Immature natural killer cell (primary cell): Measurements from ENCODE around the gene HEPHL1. TPM values are rescaled to one million over a fixed set of nuclear protein-coding genes. Genes with fewer than 3 reads are reported as not detected.

Experiments used
- DNase-seq, 3 donors: peaks; one replicate each; pipeline ENCODE4 v3.0.0; 2022; ENCODE audit warnings: mixed read lengths in 1 of 3
- H3K27ac Mint-ChIP-seq, 6 donors: one replicate each; pipeline ENCODE4 v1.8.0; 2020; ENCODE audit warnings: mixed read lengths in 6 of 6, mild to moderate bottlenecking in 5 of 6, inconsistent platforms in 4 of 6, moderate library complexity in 3 of 6
- H3K27me3 Mint-ChIP-seq, 3 donors: one replicate each; pipeline ENCODE4 v1.8.0; 2020 to 2021; ENCODE audit warnings: low read depth in 3 of 3, mild to moderate bottlenecking in 3 of 3, mixed read lengths in 3 of 3, moderate library complexity in 3 of 3, inconsistent platforms in 1 of 3
- H3K36me3 Mint-ChIP-seq, 3 donors: one replicate each; pipeline ENCODE4 v1.8.0; 2020; ENCODE audit warnings: mixed read lengths in 3 of 3, inconsistent platforms in 2 of 3, mild to moderate bottlenecking in 2 of 3
- H3K4me1 Mint-ChIP-seq, 2 donors: one replicate each; pipeline ENCODE4 v1.8.0; 2020; ENCODE audit warnings: inconsistent platforms in 2 of 2, mild to moderate bottlenecking in 2 of 2, mixed read lengths in 2 of 2, moderate library complexity in 1 of 2
- H3K4me3 Mint-ChIP-seq, 5 donors: one replicate each; pipeline ENCODE4 v1.8.0; 2020; ENCODE audit warnings: mild to moderate bottlenecking in 5 of 5, mixed read lengths in 5 of 5, inconsistent platforms in 3 of 5, moderate library complexity in 3 of 5
- H3K9me3 Mint-ChIP-seq, 6 donors: one replicate each; pipeline ENCODE4 v1.8.0; 2020; ENCODE audit warnings: mild to moderate bottlenecking in 6 of 6, mixed read lengths in 6 of 6, inconsistent platforms in 4 of 6, moderate library complexity in 3 of 6
- polyA plus RNA-seq, 3 donors: library from polyadenylated mRNA; unstranded; fragments of 300-500 nt; fragmentation: Illumina TruSeq; gene quantifications; one replicate each; pipeline ENCODE4 v1.2.3, GENCODE V29; 2021

The HEPHL1 gene
- polyA plus RNA-seq, 3 donors from 2014 or later: not detected

DNA sequence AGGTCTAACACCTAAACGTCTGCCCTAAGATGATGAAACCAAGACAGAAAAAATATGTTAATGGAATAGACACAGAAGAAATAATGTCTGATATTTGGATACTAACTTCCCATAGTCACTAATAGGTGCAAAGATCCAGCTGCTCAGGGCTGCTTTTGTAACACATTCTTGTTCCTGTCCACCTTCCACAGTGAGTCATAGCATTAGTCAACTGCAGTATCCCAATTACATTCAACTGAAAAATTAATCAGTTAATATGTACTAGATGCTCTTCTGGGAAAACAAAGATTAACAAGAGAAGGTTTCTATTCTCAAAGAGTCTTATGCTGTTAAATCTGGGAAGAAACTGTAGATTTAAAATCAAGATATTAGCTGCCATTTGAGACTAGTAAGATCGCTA is 47.6 kb downstream of the HEPHL1 start:
- Mint-ChIP-seq H3K27ac (no peak overlapping the region), H3K9me3 (peaks cover 0 to 5% (median 0%) of the 10 kb centered on the region in 6 donors), H3K4me3 (no peak overlapping the region), H3K36me3 (no peaks in the 10 kb centered on the region), H3K27me3 (peaks cover 0 to 9% (median 3%) of the 10 kb centered on the region in 3 donors), H3K4me1 (no peaks in the 10 kb centered on the region)
- no peak for DNase-seq

DNA sequence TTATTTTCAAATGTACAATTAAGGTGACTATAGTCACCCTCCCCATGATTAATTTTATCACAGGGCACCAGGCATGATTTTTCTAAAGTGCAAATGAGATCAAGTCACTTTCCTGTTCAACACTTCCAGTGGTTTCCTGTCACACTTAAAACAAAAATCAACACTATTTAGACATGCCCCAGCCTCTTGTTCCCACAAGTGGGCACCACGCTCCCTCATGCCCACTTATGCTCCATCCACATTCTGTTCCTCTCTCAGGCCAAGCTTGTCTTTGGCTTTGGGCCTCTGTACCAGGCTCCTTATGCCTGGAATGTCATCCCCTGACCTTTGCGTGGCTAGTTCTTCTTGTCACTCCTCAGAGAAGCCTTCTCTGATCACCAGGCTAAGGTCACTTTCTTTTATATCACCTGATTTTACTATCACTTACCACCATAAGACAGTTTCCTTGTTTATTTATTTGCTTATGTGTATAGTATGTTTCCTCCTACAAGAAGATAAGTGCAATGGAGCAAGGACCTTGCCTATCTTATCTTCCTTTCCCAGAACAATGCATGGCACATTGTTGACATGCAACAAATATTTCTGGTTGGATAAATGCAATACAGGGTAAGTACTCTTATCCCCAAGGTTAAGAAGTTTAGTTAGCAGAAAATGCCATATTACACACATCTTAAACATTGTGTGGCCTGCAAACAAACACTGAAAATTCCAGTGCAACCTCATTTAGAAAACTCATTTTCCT is 56.6 kb downstream of the HEPHL1 start:
- Mint-ChIP-seq H3K4me1 (peaks cover 4 to 6% of the 10 kb centered on the region in 2 donors), H3K27me3 (peaks cover 0 to 3% (median 2%) of the 10 kb centered on the region in 3 donors), H3K36me3 (no peaks in the 10 kb centered on the region), H3K27ac (no peak overlapping the region), H3K4me3 (no peak overlapping the region), H3K9me3 (peaks cover 0 to 1% (median 0%) of the 10 kb centered on the region in 6 donors)
- no peak for DNase-seq

DNA sequence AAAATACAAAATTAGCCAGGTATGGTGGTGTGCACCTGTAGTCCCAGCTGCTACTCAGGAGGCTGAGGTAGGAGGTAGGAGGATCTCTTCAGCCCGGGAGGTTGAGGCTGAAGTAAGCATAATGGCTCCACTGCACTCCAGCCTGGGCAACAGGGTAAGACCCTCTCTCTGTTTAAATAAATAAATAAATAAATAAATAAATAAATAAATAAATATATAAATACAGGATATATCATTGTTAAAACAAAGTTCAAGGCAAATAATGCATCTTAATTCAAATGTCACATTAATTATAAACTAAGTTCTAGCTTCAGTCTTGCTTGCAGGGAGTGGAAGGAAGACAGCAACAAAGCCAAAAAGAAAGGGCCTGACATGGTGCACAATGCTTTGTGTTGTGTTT is 63.0 kb downstream of the HEPHL1 start:
- Mint-ChIP-seq H3K27me3 (peaks cover 0 to 5% (median 2%) of the 10 kb centered on the region in 3 donors), H3K27ac (no peak overlapping the region), H3K4me3 (no peak overlapping the region), H3K9me3 (no peaks in the 10 kb centered on the region), H3K36me3 (no peaks in the 10 kb centered on the region), H3K4me1 (no peaks in the 10 kb centered on the region)
- DNase-seq: no peak

DNA sequence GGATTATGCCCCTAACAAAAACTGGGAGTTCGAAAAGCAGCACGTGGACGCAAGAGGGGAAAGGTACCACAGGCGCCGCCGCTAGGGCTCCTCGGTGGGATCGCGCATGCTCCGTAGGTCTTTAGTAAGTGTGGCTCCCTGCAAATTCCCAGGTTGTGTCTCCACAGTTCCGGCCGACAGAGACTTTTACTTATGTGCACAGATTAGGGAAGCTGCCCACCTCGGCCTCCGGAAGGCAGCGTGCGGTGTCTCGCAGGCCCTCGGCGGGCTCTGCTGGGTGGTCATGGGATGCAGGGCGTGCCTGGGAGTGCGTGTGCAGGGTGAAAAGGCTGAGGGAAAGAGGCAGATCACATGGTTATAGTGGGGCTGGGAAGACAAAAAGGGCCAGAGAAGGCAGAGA is 67.8 kb downstream of the HEPHL1 start:
- no peak overlapping the region for H3K27ac Mint-ChIP-seq
- H3K9me3 Mint-ChIP-seq: peaks cover 0 to 6% (median 0%) of the 10 kb centered on the region in 6 donors
- DNase-seq: no peak
- H3K4me1 Mint-ChIP-seq: no peaks in the 10 kb centered on the region
- peaks cover 0 to 2% (median 0%) of the 10 kb centered on the region in 3 donors for H3K27me3 Mint-ChIP-seq
- H3K36me3 Mint-ChIP-seq: no peaks in the 10 kb centered on the region
- H3K4me3 Mint-ChIP-seq: peak overlapping the region in 1 of 5 donors; percentile 28

DNA sequence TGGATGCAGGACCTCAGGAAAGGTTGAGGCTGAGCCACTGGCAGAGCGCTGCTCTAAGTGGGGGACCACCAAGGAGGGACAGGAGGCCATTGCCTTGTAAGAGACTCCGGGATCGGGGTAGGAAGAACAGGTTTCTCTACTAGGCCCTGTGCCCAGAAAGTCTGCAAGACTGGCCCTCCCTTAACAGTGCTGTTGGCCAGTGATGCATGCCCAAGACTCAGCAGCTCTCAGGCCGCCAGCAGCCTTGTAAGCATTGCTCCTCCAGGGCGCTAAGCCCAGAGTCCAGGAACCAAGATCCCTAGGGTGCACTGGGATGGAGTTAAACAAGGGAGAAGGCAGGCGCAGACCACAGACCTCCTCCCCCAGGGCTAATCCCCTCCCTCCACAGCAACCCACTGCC is 68.2 kb downstream of the HEPHL1 start:
- Mint-ChIP-seq H3K4me1 (no peaks in the 10 kb centered on the region), H3K4me3 (no peak overlapping the region), H3K9me3 (peaks cover 0 to 6% (median under 1%) of the 10 kb centered on the region in 6 donors), H3K27me3 (peaks cover 0 to 2% (median 2%) of the 10 kb centered on the region in 3 donors), H3K27ac (no peak overlapping the region), H3K36me3 (no peaks in the 10 kb centered on the region)
- no peak for DNase-seq

DNA sequence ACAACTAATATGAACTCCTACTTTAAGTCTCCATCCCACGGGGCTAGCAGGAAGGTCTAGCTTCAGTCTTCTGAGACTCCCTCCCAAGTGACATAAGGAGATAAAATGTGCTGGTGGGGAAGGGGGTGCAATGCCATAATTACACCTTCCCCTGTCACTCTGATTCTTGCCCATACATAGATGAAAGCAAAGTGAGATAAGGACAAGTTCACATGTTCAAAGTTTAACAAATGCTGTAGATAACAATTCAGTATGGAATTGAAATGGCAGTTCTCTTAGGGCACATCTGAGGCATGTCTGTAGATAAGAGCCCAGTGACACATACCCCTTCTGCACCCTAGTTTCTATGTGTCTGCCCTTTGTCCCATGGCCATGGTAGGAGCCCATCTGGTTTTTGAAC is 69.2 kb downstream of the HEPHL1 start:
- no peak overlapping the region for H3K27ac Mint-ChIP-seq
- H3K27me3 Mint-ChIP-seq: peaks cover 0 to 2% (median 2%) of the 10 kb centered on the region in 3 donors
- H3K4me3 Mint-ChIP-seq: no peak overlapping the region
- H3K9me3 Mint-ChIP-seq: peaks cover 0 to 15% (median under 1%) of the 10 kb centered on the region in 6 donors
- no peak for DNase-seq
- no peaks in the 10 kb centered on the region for H3K4me1 Mint-ChIP-seq
- no peaks in the 10 kb centered on the region for H3K36me3 Mint-ChIP-seq

DNA sequence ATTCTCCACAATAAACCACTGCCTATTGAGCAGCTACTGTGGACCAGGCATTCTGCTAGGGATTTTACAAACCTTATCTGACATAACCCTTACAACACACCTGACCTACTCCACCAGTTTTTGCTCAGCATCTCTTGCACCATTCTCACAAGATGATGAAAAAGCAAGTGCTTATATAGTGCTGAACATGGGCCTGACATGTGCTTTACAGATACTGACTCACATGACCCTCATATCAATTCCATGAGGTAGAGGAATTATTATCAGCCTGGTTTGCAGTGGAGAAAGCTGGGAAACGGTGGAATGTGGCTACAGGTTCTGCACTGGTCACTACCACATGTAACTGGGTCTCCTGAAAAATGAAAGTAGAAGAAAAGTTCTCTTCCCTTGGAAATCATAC is 69.9 kb downstream of the HEPHL1 start:
- H3K4me1 Mint-ChIP-seq: no peaks in the 10 kb centered on the region
- peaks cover 0 to 17% (median under 1%) of the 10 kb centered on the region in 6 donors for H3K9me3 Mint-ChIP-seq
- H3K27me3 Mint-ChIP-seq: peaks cover 0 to 2% (median 2%) of the 10 kb centered on the region in 3 donors
- H3K4me3 Mint-ChIP-seq: no peak overlapping the region
- no peak for DNase-seq
- no peak overlapping the region for H3K27ac Mint-ChIP-seq
- H3K36me3 Mint-ChIP-seq: no peaks in the 10 kb centered on the region

DNA sequence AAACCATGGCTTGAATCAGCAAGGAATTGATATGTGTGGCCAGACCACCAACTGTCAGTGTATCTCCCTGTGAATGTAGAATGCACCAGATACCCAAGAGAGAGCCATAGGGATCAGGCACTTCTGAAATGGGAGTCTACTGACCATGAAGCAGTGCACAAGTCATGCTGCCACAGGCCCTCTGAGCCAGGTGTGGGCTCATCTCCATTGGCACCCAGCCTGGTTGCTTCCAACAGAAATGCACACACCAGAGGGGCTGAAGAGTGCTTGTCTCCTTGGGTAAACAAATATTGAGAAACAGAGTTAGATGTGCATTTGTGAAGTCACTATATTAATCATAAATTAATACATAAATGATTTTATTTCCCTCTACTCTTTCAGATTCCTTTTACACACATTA is 79.1 kb downstream of the HEPHL1 start:
- Mint-ChIP-seq H3K36me3 (peaks cover 0 to 8% (median 0%) of the 10 kb centered on the region in 3 donors), H3K9me3 (peaks cover 0 to 23% (median 11%) of the 10 kb centered on the region in 6 donors), H3K27me3 (peaks cover 0 to 5% (median 2%) of the 10 kb centered on the region in 3 donors), H3K4me3 (no peak overlapping the region), H3K27ac (no peak overlapping the region), H3K4me1 (no peaks in the 10 kb centered on the region)
- no peak for DNase-seq

DNA sequence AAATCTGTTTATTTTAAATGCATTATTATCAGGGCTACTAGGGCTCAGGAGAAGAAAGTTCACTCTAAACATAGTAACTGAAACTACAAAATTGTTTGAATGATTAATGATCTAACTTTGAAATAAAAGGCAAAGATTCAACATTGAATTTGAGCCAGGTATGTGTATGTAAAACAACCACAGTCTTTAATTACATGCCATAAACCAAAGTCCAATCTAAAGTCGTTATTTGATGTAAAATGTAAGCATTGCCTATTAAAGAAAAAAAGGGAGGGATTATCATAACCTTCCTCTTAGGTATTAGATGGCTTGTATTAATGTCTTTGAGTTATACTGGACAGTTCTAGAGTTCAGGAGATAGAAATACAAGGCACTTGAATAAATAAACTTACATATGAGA is 82.3 kb downstream of the HEPHL1 start:
- peaks cover 0 to 2% (median 2%) of the 10 kb centered on the region in 3 donors for H3K27me3 Mint-ChIP-seq
- H3K4me3 Mint-ChIP-seq: no peak overlapping the region
- H3K36me3 Mint-ChIP-seq: peaks cover 0 to 8% (median 0%) of the 10 kb centered on the region in 3 donors
- no peaks in the 10 kb centered on the region for H3K4me1 Mint-ChIP-seq
- H3K27ac Mint-ChIP-seq: no peak overlapping the region
- H3K9me3 Mint-ChIP-seq: peaks cover 0 to 11% (median 1%) of the 10 kb centered on the region in 6 donors
- DNase-seq: no peak

DNA sequence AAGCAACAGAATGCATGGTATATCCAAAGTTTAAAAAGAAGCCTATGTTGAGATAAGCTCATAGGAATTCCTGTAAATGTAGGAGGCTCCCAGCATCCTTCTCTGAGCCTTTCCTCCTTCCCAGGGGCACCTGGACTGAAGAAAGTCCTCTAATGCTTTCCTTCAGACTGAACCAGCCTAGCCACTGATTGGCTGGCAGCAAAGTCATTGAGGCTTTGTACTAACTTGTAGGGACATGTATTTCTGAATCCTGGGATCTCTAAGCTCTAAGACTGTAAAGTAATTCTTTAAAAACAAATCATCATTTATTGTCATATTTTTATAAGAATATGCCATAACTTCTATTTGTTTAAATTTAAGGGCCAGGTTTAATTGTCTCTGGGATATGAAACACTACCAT is 83.6 kb downstream of the HEPHL1 start:
- Mint-ChIP-seq H3K9me3 (peaks cover 0 to 7% (median 0%) of the 10 kb centered on the region in 6 donors), H3K4me3 (no peak overlapping the region), H3K27me3 (peaks cover 0 to 5% (median 2%) of the 10 kb centered on the region in 3 donors), H3K27ac (no peak overlapping the region), H3K36me3 (peaks cover 0 to 8% (median 0%) of the 10 kb centered on the region in 3 donors), H3K4me1 (no peaks in the 10 kb centered on the region)
- DNase-seq: no peak

DNA sequence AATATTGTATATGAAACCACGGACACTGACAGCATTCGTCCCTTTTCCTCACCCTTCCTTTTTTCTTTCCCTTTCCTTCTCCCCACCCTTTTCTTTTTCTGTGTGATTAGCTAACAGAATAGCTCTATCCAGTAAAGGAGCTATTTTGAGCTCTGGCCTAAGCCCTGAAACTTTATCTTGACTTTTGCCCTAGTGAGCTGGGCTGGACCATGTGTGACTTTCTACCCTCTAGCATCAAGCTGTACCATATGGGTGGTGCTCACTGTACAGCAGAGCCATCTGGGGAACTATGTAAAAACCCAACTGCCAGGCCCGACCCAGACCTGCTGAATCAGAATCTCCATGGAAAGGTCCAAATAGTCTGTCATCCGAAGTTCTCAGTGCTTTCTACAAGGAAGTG is 85.6 kb downstream of the HEPHL1 start:
- H3K27ac Mint-ChIP-seq: no peak overlapping the region
- peaks cover 0 to 5% (median 4%) of the 10 kb centered on the region in 3 donors for H3K27me3 Mint-ChIP-seq

DNA sequence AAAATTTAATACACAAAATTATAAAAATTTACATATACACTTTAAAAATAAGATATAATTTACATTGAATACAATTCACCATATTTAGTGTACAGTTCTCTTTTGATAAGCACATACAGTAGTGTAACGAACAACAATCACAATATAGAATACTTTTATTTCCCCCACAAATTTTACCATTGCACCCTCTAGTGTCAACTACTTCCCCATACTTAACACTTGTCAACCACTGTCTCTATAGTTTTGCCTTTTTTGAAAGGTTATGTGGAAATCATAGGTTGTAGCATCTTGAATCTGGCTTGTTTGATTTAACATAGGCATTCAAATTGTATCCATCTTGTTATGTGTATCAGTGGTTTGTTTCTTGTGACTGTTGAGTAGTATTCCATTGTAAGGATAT is 86.2 kb downstream of the HEPHL1 start:
- Mint-ChIP-seq H3K4me3 (no peak overlapping the region), H3K9me3 (peaks cover 0 to 5% (median 0%) of the 10 kb centered on the region in 6 donors), H3K27me3 (peaks cover 0 to 5% (median 4%) of the 10 kb centered on the region in 3 donors), H3K36me3 (peaks cover 0 to 4% (median 0%) of the 10 kb centered on the region in 3 donors), H3K4me1 (no peaks in the 10 kb centered on the region), H3K27ac (no peak overlapping the region)
- no peak for DNase-seq

More for the DNA sequence above, 85.6 kb downstream of the HEPHL1 start:
- H3K4me3 Mint-ChIP-seq: no peak overlapping the region
- H3K9me3 Mint-ChIP-seq: peaks cover 0 to 5% (median 0%) of the 10 kb centered on the region in 6 donors
- DNase-seq: no peak
- H3K36me3 Mint-ChIP-seq: peaks cover 0 to 5% (median 0%) of the 10 kb centered on the region in 3 donors
- H3K4me1 Mint-ChIP-seq: no peaks in the 10 kb centered on the region

DNA sequence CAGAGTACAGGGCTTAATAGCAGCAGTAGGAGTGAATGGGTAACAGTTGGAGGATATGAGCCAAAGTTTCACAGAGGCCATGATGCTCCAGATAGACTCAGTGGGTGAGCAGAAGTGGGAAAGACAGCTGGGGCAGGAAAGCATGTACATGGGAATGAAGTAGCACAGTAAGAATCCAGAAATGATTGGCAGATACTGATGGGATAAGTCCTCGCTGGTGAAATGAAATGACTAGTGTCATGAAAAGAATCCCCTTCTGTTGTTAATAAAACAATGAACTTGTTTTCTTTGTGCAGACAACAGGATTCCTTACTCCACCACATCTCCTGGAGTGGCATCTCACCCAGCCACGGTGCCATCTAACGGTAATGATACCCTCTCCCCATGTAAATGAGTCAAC is 90.1 kb downstream of the HEPHL1 start:
- H3K27ac Mint-ChIP-seq: no peak overlapping the region
- no peaks in the 10 kb centered on the region for H3K4me1 Mint-ChIP-seq
- peaks cover 2 to 5% (median 2%) of the 10 kb centered on the region in 3 donors for H3K27me3 Mint-ChIP-seq
- peaks cover 0 to 2% (median 0%) of the 10 kb centered on the region in 6 donors for H3K9me3 Mint-ChIP-seq
- peaks cover 0 to 5% (median 0%) of the 10 kb centered on the region in 3 donors for H3K36me3 Mint-ChIP-seq
- no peak overlapping the region for H3K4me3 Mint-ChIP-seq
- DNase-seq: no peak

DNA sequence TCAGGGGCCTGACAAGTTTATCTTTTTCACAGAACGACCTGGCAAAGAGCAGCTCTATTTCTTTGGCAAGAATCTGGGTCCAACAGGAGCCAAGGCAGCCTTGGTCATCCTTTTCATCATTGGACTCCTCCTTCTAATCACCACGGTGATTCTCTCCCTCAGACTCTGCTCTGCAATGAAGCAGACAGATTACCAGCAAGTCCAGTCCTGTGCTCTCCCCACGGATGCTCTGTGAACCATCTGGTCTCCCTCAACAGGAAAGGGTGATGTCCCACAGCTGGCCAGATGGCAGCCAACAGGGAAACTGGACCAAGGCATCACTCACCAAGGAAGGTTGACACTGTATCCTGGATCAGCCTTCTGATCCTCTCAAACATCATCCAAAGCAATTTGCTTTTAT is 90.5 kb downstream of the HEPHL1 start:
- peaks cover 0 to 1% (median 0%) of the 10 kb centered on the region in 6 donors for H3K9me3 Mint-ChIP-seq
- H3K4me1 Mint-ChIP-seq: no peaks in the 10 kb centered on the region
- H3K27me3 Mint-ChIP-seq: peaks cover 2 to 5% (median 2%) of the 10 kb centered on the region in 3 donors
- no peak overlapping the region for H3K4me3 Mint-ChIP-seq
- H3K36me3 Mint-ChIP-seq: peaks cover 0 to 5% (median 0%) of the 10 kb centered on the region in 3 donors
- no peak overlapping the region for H3K27ac Mint-ChIP-seq
- no peak for DNase-seq
